GM19372 (cell line): ENCODE measurements around the gene ADAM33.

ENCODE experiments used
- ATAC-seq: cut with Tn5 transposase; IDR thresholded peaks from one replicate; pipeline ENCODE4 v1.9.1; 2021; ENCODE audit warnings: mild to moderate bottlenecking, low read depth, moderate library complexity; ENCODE audit not compliant: unreplicated experiment

Gene ADAM33

GRCh38 chr20:3651204-3651962 lies 30.4 kb downstream of the ADAM33 start:
- no peak for ATAC-seq

GRCh38 chr20:3648951-3649350 lies 32.9 kb downstream of the ADAM33 start:
- ATAC-seq = no peak

GRCh38 chr20:3647473-3647872 lies 34.3 kb downstream of the ADAM33 start:
- no peak for ATAC-seq

GRCh38 chr20:3646651-3647050 lies 35.2 kb downstream of the ADAM33 start:
- no peak for ATAC-seq

GRCh38 chr20:3646067-3646440 lies 35.8 kb downstream of the ADAM33 start:
- ATAC-seq = no peak

GRCh38 chr20:3645309-3646066 lies 36.3 kb downstream of the ADAM33 start:
- ATAC-seq = no peak

- no peak for ATAC-seq
Observed at GRCh38 chr20:3640259-3640658, 41.6 kb downstream of the ADAM33 start.

- ATAC-seq = no peak
Observed at GRCh38 chr20:3635346-3635745, 46.5 kb downstream of the ADAM33 start.

- no peak for ATAC-seq
Observed at GRCh38 chr20:3633913-3634478, 47.8 kb downstream of the ADAM33 start.

- no peak for ATAC-seq
Observed at GRCh38 chr20:3632311-3633004, 49.4 kb downstream of the ADAM33 start.

- no peak for ATAC-seq
Observed at GRCh38 chr20:3631534-3631933, 50.3 kb downstream of the ADAM33 start.

GRCh38 chr20:3630429-3630828 lies 51.4 kb downstream of the ADAM33 start:
- ATAC-seq = no peak

- ATAC-seq = no peak
Observed at GRCh38 chr20:3629893-3630292, 51.9 kb downstream of the ADAM33 start.

GRCh38 chr20:3628502-3629314 lies 53.1 kb downstream of the ADAM33 start:
- no peak for ATAC-seq

- no peak for ATAC-seq
Observed at GRCh38 chr20:3627476-3627875, 54.3 kb downstream of the ADAM33 start.

GRCh38 chr20:3622406-3622805 lies 59.4 kb downstream of the ADAM33 start:
- ATAC-seq = no peak

- no peak for ATAC-seq
Observed at GRCh38 chr20:3621111-3621510, 60.7 kb downstream of the ADAM33 start.
